Karpas-422 (cell line): ENCODE measurements around the gene COPB2. TPM values are rescaled to one million over a fixed set of nuclear protein-coding genes. Genes with fewer than 3 reads are reported as not detected.
A peak's percentile ranks its signal among the peaks of the same experiment; 100 is the strongest.
"Not testable (repeated sequence)": the region's sequence is repeated elsewhere in the genome, so short reads cannot be mapped to it uniquely, and the experiment has no call there.

Experiments used
- DNase-seq: peaks from one replicate; pipeline ENCODE4 v3.0.0-alpha.2; 2015
- H2AFZ ChIP-seq: fragments of 200-600 bp; sonication (generic); 2 replicates; pipeline ENCODE4 v1.6.1; 2014; ENCODE audit warnings: antibody characterized with exemption, low read length, mixed read lengths
- H3K27ac ChIP-seq: fragments of 200-600 bp; sonication (generic); 2 replicates; pipeline ENCODE4 v1.5.1; 2014; ENCODE audit warnings: mild to moderate bottlenecking, low read length, moderate library complexity
- H3K27me3 ChIP-seq: fragments of 200-600 bp; sonication (generic); 2 replicates; pipeline ENCODE4 v1.6.1; 2014; ENCODE audit warnings: low read length, mixed read lengths
- H3K36me3 ChIP-seq: fragments of 200-600 bp; sonication (generic); 2 replicates; pipeline ENCODE4 v1.6.1; 2014; ENCODE audit warnings: low read length, mixed read lengths; ENCODE audit not compliant: insufficient read depth
- H3K4me1 ChIP-seq: fragments of 200-600 bp; sonication (generic); 2 replicates; pipeline ENCODE4 v1.6.1; 2014; ENCODE audit warnings: mild to moderate bottlenecking, low read length, mixed read lengths
- H3K4me2 ChIP-seq: fragments of 200-600 bp; sonication (generic); 2 replicates; pipeline ENCODE4 v1.6.1; 2014; ENCODE audit warnings: low read length, low read depth, mild to moderate bottlenecking; ENCODE audit not compliant: poor library complexity, severe bottlenecking
- H3K4me3 ChIP-seq: fragments of 200-600 bp; sonication (generic); 2 replicates; pipeline ENCODE4 v1.5.1; 2014; ENCODE audit warnings: mild to moderate bottlenecking, antibody characterized with exemption, low read length, mixed read lengths
- H3K79me2 ChIP-seq: fragments of 200-600 bp; sonication (generic); 2 replicates; pipeline ENCODE4 v1.6.1; 2014; ENCODE audit warnings: mild to moderate bottlenecking, low read length, mixed read lengths
- H3K9ac ChIP-seq: fragments of 200-600 bp; sonication (generic); 2 replicates; pipeline ENCODE4 v1.6.0; 2014; ENCODE audit warnings: low read length
- H3K9me2 ChIP-seq: fragments of 200-600 bp; sonication (generic), shearing (Covaris generic); replicated peaks from 2 replicates; pipeline ENCODE4 v1.6.0; 2014; ENCODE audit warnings: mild to moderate bottlenecking, low read length, moderate library complexity; ENCODE audit not compliant: insufficient read depth
- H3K9me3 ChIP-seq: fragments of 300-700, 200-600 bp; sonication (generic); 2 replicates; pipeline ENCODE4 v1.6.1; 2014; ENCODE audit warnings: low read length, mixed read lengths
- H4K20me1 ChIP-seq: fragments of 200-600 bp; sonication (generic); 2 replicates; pipeline ENCODE4 v1.6.1; 2014; ENCODE audit warnings: mild to moderate bottlenecking, antibody characterized with exemption, low read length, low read depth; ENCODE audit not compliant: insufficient read depth
- total RNA-seq: library from RNA; depleted of rRNA; stranded (reverse); fragments of >200 nt; shearing (Covaris generic); gene quantifications from 2 replicates; pipeline ENCODE4 v1.2.3, GENCODE V29; 2014; ENCODE audit warnings: low replicate concordance

The COPB2 gene
- total RNA-seq, 1 experiment from 2014 or later: 77.4 TPM

DNA sequence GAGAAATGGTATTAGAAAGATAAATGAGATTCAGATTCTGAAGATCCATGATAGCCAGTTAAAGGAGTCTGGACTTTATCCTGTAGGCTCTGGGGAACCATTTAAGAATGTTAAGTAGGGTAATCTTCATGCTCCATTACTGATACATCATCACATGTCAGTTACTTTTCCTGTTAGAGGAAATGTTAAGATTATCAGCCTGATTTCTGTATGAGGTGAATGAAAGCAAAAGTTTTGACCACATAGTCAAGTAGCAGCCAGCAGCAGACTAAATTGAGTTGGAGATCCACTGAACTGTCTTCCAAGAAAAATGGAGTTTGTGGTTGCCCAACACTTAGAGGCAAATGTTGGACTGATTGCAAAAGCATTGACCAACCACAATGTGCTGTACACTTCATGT is 4.7 kb upstream of the COPB2 start:
- Histone ChIP-seq H3K4me3 (no peak overlapping the region), H3K9me3 (no peaks in the 10 kb centered on the region), H4K20me1 (peaks cover 5% of the 10 kb centered on the region; the same call in 1 of the 2 replicates), H3K27me3 (no peaks in the 10 kb centered on the region), H3K79me2 (peaks cover 13% of the 10 kb centered on the region), H3K9me2 (no peaks in the 10 kb centered on the region), H3K36me3 (no peaks in the 10 kb centered on the region), H3K4me1 (peaks cover 9% of the 10 kb centered on the region), H3K27ac (no peak overlapping the region), H2AFZ (no peak overlapping the region), H3K4me2 (no peak overlapping the region), H3K9ac (no peak overlapping the region)
- no peak for DNase-seq

DNA sequence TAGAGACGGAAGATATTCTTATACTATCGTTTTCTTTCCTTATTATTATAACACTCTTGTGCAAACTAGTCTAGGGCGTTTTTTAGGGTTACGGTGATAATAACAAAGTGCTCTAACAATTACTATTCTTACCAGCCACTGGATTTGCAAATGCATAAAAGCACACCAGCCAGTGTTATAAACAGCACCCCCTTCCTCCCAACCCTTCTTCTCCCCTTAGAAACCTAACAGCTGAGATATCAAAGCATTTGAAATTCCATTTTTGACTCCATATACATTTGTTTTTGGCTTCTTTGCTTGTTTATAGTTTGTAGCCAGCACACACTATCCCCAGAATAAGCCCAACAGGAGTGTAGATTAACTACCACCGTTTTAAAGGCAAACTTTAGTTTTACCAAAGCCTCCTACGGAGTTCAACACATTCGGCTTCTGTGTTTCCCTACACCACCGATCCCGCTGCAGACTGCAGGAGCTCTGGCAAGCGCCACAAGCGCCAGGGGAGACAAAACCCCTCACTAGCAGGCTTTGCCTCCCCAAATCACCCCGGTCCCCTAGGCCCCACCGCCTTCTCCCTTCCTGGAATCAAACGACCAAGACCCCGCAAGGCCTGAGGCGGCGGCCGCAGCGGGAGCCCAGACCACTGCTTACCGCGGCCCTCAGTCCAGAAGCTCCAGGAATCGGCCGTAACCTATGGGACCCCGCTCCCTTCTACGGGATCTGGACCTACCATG is 461 bp downstream of the COPB2 start:
- peak overlapping the region; percentile 43 for H3K27ac ChIP-seq
- DNase-seq: peak; percentile 56
- H3K9ac ChIP-seq: peak overlapping the region; percentile 94
- H3K4me1 ChIP-seq: peaks cover 21% of the 10 kb centered on the region
- H4K20me1 ChIP-seq: peaks cover under 1% of the 10 kb centered on the region; the same call in 1 of the 2 replicates
- H3K9me2 ChIP-seq: no peaks in the 10 kb centered on the region
- no peaks in the 10 kb centered on the region for H3K27me3 ChIP-seq
- H3K9me3 ChIP-seq: no peaks in the 10 kb centered on the region
- H3K4me2 ChIP-seq: peak overlapping the region; percentile 77
- no peaks in the 10 kb centered on the region; the same call in 1 of the 2 replicates for H3K36me3 ChIP-seq
- H2AFZ ChIP-seq: peak overlapping the region; percentile 58; the same call in 1 of the 2 replicates
- peaks cover 64% of the 10 kb centered on the region for H3K79me2 ChIP-seq
- peak overlapping the region; percentile 91 for H3K4me3 ChIP-seq

DNA sequence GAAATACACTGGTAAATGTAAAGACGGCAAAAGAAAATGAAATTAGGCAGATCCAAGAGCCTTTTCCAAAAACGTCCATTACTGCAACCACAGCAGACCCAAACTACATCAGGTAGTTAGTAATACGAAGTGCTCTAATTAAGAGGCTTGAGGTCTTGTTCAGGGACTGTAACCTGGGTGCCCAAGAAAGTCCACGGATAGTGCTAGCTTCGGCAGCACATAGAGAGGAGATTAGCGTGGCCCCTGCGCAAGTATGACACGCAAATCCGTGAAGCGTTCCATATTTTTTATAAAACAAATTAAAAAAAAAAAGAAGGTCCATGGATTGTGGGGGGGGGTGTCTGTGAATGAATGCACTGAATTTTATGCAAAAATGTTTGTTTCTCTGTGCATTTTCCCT is 1.4 kb downstream of the COPB2 start:
- peak overlapping the region; percentile 91 for H3K4me3 ChIP-seq
- no peaks in the 10 kb centered on the region for H3K27me3 ChIP-seq

DNA sequence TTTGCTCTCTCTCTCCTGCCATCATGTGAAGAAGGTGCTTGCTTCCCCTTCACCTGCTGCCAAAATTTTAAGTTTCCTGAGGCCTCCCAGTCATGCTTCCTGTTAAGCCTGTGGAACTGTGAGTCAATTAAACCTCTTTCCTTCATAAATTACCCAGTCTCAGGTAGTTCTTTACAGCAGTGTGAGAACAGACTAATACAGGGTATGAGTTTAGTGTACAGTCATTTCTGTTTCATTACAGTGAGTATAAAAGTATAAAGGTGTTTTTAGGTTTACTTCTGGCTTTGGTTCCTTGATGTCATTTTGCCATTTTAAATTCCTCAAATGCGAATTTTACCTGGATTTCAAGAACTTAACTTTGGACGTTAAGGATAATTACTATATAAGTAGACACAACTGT is 7.2 kb downstream of the COPB2 start:
- not testable (repeated sequence) for H3K4me2 ChIP-seq, H3K4me3 ChIP-seq, H4K20me1 ChIP-seq, DNase-seq, H3K9me2 ChIP-seq, H3K9ac ChIP-seq, H3K9me3 ChIP-seq, H3K27me3 ChIP-seq, H2AFZ ChIP-seq, H3K27ac ChIP-seq
- H3K36me3 ChIP-seq: peaks cover 40% of the 10 kb centered on the region
- H3K79me2 ChIP-seq: peaks cover 96% of the 10 kb centered on the region
- H3K4me1 ChIP-seq: peaks cover 18% of the 10 kb centered on the region

More for the DNA sequence above, 1.4 kb downstream of the COPB2 start:
- Histone ChIP-seq H3K4me2 (peak overlapping the region; percentile 77), H3K9me2 (no peaks in the 10 kb centered on the region), H3K36me3 (peaks cover 4% of the 10 kb centered on the region; the same call in 1 of the 2 replicates), H3K79me2 (peaks cover 72% of the 10 kb centered on the region), H3K9ac (peak overlapping the region; percentile 94), H2AFZ (no peak overlapping the region), H3K27ac (no peak overlapping the region), H4K20me1 (no peaks in the 10 kb centered on the region; the same call in 1 of the 2 replicates), H3K9me3 (no peaks in the 10 kb centered on the region), H3K4me1 (peaks cover 21% of the 10 kb centered on the region)
- no peak for DNase-seq

DNA sequence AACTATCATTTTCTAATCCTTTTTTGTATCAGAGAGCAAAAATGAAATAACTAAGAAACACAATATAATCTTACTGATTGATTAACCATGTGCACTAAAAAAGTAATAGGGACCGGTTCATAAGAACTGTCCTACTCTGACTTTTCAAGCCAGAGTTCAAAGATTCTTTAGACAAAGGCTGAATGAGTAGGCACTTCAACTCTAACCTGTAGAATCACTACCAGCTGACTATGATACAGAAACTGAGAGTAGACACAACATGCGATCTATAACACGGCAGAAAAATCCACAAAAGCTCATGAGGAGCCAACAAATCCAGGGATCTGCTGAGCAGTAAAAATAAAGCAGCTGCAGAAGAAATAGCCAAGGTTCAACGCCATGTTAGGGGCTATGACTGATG is 8.9 kb downstream of the COPB2 start:
- Histone ChIP-seq H3K27ac (no peak overlapping the region), H3K79me2 (peaks cover 82% of the 10 kb centered on the region), H4K20me1 (no peaks in the 10 kb centered on the region), H3K4me1 (peaks cover 16% of the 10 kb centered on the region), H3K4me3 (no peak overlapping the region), H2AFZ (no peak overlapping the region), H3K27me3 (no peaks in the 10 kb centered on the region), H3K9ac (no peak overlapping the region), H3K9me3 (no peaks in the 10 kb centered on the region), H3K36me3 (peaks cover 44% of the 10 kb centered on the region), H3K4me2 (no peak overlapping the region), H3K9me2 (no peaks in the 10 kb centered on the region)
- no peak for DNase-seq

DNA sequence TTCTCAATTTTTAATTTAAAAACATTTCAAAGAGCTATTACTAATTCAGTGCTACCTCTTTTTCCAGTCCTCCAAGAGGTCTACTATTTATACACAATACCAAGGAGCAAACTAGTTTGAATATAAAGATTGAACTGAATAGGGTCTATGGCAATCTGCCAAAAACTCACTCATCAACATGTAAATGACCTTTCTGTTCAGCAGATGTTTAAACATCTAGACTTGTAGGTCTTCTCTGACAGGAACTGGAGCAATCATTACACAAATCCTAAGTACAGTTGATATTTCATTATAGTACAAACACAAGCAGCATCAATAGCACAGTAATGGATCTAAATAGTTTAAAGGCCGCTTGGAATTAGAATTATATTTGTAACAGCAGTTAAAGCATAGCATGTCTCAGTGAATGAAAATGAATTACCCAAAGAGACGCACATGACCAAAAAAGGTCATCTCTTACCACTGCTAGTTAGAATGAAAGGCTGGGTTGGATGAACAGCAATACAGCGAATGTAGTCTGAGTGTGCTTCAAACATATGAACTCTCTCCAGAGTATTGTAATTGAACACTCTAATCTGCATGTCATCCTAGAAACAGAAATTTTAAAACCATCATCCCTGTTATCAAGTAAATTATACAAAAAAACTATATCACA is 10.7 kb downstream of the COPB2 start:
- Histone ChIP-seq H3K4me3 (no peak overlapping the region), H3K4me2 (no peak overlapping the region), H3K9me3 (no peaks in the 10 kb centered on the region), H3K36me3 (peaks cover 51% of the 10 kb centered on the region), H3K4me1 (peaks cover 16% of the 10 kb centered on the region), H3K27me3 (no peaks in the 10 kb centered on the region), H3K27ac (no peak overlapping the region), H3K9me2 (no peaks in the 10 kb centered on the region), H2AFZ (no peak overlapping the region), H4K20me1 (no peaks in the 10 kb centered on the region), H3K9ac (no peak overlapping the region), H3K79me2 (peaks cover 66% of the 10 kb centered on the region)
- DNase-seq: peak; percentile 62

DNA sequence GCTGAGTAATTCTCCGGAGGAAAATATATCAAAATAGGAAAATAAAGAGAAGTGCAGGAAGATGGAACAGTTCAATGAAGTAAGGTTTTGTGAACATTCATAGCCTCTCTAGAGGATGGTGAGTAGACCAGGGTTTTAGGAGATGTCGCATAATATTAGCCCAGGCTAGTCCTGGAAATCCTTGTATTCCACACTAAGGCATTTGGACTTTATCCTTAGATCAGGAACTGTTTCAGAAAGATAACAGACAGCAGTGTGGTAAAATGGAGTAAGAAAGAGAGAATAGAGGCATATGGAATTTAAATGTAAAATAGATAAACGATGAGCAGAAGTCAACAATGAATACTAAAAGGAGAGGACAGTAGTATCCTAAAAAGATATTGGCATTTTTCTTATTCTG is 12.1 kb downstream of the COPB2 start:
- DNase-seq: no peak
- Histone ChIP-seq H3K27ac (no peak overlapping the region), H3K4me3 (no peak overlapping the region), H3K9me3 (no peaks in the 10 kb centered on the region), H3K79me2 (peaks cover 54% of the 10 kb centered on the region), H4K20me1 (no peaks in the 10 kb centered on the region), H3K4me1 (peaks cover 16% of the 10 kb centered on the region), H3K27me3 (no peaks in the 10 kb centered on the region), H3K9ac (no peak overlapping the region), H3K4me2 (no peak overlapping the region), H3K36me3 (peaks cover 54% of the 10 kb centered on the region), H2AFZ (no peak overlapping the region), H3K9me2 (no peaks in the 10 kb centered on the region)

DNA sequence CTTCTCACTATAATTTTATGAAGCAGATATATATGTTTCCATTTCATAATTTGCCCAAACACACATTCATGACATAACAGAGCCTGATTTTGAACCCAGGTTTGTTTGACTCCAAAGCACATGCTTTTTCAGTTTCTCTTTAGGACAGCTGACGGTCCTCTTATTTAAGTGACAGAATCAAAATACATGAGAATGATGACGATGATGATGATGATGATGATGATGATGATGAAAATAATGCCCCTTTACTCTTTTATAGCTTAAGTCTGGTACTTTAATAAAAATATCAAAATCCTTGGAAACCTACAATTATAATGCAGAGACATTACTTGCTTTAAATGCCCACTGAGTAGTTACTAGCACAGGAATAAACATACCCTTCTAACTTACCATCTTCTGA is 15.3 kb downstream of the COPB2 start:
- H3K9me3 ChIP-seq: no peaks in the 10 kb centered on the region
- H3K4me2 ChIP-seq: no peak overlapping the region
- peaks cover 8% of the 10 kb centered on the region for H3K4me1 ChIP-seq
- H3K79me2 ChIP-seq: peaks cover 22% of the 10 kb centered on the region
- H3K36me3 ChIP-seq: peaks cover 61% of the 10 kb centered on the region
- no peaks in the 10 kb centered on the region for H3K9me2 ChIP-seq
- H3K27ac ChIP-seq: no peak overlapping the region
- DNase-seq: no peak
- H3K4me3 ChIP-seq: no peak overlapping the region
- H3K9ac ChIP-seq: no peak overlapping the region
- H2AFZ ChIP-seq: no peak overlapping the region
- no peaks in the 10 kb centered on the region for H3K27me3 ChIP-seq
- no peaks in the 10 kb centered on the region for H4K20me1 ChIP-seq
